Esophagus mucosa (tissue), 1 donor: ENCODE measurements around the gene APOBR. TPM values are rescaled to one million over a fixed set of nuclear protein-coding genes. Genes with fewer than 3 reads are reported as not detected.
"Not testable (repeated sequence)": the region's sequence is repeated elsewhere in the genome, so short reads cannot be mapped to it uniquely, and the experiment has no call there.

Source experiments
- ATAC-seq: fragments of 200-7000 bp; cut with Tn5 transposase; one replicate; pipeline ENCODE4 v1.9.1; 2020
- total RNA-seq: library from RNA; stranded (reverse); gene quantifications from one replicate; pipeline ENCODE4 v1.2.4, GENCODE V29; 2023
- donor health status: DM: yes; HTN: yes; CAD: no.

Gene APOBR, protein sequence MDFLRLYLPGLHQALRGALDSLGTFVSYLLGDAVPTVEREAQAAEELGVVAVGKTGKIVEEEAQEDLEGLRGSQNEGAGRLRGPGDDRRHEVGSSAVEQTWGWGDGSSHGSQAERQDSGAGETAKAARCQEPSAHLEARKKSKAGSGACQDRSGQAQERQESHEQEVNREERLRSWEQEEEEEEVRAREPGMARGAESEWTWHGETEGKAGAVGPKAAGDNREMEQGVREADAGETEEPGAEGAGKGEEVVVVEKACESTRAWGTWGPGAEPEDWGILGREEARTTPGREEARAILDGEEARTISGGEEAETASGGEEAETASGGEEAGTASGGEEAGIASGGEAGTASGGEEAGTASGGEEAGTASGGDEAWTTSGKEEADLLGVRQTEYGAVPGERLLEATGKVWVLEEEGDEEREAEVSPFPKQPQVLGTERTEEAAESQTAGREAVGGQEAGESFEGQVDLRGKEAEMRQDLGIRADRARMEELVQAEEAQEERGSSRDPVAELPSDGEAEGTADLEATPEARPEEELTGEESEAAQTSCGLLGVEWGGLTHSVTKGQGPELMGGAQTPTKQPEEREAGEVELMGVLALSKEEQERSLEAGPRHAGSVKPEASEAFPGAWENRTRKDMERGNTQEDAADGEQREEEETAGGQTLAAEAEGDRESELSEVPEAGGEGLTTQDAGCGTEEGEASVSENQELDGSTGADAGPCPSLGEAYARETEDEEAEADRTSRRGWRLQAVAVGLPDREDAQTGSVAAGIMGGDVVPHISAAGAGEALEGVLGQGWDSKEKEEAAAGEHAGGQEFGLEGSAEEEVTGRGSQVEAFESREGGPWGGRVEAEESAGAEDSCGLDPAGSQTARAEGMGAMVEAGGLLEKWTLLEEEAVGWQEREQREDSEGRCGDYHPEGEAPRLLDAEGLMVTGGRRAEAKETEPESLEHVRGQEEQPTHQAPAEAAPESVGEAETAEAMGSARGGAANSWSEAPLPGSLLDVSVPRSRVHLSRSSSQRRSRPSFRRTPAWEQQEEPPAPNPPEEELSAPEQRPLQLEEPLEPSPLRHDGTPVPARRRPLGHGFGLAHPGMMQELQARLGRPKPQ
- total RNA-seq: 0.36 TPM

DNA sequence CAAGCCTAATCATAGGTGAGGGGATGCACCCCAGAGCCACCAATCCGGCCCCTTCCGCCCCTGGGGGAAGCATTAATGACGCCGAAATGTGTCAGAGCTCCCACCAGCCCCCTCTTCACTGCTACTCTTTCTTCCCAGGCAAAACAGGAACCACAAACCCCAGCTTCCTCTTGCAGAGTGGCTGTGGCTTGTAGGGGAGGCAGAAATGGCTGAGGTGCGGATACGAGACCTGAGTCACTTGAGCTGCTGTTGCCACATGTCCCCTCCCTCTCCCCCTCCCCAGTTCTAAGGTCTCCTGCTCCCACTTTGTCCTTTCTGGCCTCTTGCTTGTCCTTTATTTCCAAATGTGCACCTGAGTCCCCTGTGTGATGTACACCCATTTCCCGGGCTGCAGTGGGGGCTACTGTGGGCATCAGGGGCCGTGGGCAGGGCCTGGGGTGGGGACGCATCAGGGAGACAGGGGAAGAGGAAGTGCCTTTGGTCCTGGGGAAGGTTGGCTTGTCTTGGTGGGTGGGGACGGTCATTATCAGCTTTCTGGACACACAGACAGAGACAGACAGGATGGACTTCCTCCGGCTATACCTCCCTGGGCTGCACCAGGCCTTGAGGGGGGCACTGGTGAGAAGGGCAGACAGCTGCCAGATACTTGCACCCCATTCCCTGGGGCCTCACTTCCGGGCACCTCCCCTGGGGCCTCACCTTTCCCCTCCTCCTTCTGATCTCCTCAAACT, at the start of gene APOBR:
Gene APOBR, plus strand, starts transcription at position 523 of the 731 bp plus-strand sequence. Its CDS starts 39 bp downstream, at position 562.
- peak; percentile 12 for ATAC-seq

DNA sequence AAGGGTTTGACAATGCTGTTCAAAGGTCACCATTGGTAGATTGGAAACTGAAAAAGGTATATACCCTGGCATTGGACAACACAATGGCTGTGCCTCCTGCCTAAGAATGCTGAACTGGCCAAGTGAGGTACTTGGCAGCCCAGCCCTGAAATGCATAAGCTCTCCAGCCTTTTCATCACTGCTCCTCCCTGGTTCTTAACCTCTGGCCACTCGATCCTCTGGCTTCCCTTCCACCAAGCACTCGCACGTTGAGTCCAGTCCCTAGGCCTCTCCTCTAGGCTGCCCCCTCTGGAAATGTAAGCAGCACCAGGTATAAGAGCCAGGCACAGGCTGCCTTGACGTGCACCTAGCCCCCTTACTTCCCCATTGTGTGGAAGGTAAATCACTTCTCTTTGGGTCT, 48.1 kb upstream of the APOBR start:
- ATAC-seq: not testable (repeated sequence)

DNA sequence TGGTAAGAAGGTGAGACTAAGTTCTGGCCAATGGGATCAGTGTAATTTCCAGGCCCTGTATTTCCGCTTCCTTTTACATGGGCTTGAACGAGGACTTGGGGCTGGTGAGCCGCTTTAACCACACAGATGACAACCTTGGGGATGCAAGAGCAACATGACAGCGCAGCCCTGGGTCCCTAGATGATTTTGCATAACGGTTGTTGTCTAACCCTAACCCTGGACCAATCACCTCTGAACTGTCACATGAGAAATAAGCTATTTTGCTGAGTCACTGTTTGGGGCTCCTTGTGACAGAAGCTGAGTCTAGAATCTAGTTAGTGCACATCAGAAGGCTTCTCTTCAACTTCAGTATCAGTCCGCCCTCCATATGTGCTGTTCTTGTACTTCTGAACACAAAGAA, 47.4 kb upstream of the APOBR start:
- ATAC-seq: not testable (repeated sequence)

DNA sequence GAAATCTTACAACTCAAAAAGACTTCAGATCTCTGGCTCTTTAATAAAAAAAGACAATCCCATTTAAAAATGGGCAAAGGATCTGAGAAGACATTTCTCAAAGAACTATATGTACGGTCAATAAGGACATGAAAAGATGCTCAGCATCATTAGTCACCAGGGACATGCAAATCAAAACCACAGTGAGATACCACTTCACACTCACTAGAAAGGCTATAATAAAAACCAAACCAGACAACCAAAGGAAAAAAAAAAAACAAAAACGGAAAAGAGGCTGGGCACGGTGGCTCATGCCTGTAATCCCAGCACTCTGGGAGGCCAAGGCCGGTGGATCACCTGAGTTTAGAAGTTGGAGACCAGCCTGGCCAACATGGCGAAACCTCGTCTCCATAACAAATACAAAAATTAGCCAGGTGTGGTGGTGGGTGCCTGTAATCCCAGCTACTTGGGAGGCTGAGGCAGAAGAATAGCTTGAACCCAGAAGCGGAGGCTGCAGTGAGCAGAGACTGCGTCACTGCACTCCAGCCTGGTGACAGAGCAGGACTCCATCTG, 20.7 kb upstream of the APOBR start:
- no peak for ATAC-seq

DNA sequence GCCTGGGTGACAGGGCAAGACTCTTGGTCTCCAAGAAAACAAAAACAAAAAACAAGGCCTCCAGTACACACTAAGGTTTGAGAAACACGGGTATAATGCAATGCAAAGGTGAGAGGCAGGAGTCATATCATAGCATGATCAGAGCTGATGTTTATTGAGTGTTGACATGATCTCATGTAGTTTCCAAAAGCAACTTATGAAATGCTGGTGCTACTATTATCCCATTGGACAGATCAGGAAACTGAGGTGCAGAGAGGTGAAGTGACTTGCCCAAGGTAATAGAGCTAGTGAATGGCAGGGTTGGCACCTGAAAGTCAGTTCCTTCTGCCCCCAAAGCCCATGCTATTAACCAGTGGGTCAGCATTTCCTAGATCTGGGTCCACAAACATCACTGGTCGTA, 19.2 kb upstream of the APOBR start:
- no peak for ATAC-seq

DNA sequence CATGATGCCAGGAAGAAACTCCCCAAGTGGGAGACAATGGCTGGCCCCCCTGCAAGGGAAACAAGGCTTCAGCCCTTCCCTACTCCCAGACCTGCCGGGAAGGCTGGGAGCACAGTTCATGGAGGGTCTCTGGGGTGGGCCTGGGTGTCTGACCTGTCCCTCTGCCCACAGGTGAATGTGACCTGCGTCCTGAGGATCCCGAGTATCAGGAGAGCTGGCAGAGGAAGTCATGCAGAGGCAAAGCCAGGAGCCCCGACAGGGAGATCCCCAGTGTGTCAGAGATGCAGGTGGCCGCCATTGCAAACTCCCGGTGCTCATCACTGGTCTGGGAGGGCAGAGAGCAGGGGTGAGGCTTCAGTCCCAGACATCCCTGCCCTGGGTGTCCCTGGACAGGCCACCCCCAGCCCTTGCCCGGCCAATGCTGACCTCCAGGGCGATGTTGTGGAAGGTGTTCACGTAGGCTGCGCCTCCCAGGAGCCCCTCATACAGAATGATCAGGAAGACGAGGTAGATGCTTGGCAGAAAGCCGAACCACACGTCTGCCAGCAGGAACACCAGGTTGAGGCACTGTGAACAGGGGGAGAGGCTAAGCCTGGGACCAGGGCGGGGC, 17.0 kb upstream of the APOBR start:
- no peak for ATAC-seq

DNA sequence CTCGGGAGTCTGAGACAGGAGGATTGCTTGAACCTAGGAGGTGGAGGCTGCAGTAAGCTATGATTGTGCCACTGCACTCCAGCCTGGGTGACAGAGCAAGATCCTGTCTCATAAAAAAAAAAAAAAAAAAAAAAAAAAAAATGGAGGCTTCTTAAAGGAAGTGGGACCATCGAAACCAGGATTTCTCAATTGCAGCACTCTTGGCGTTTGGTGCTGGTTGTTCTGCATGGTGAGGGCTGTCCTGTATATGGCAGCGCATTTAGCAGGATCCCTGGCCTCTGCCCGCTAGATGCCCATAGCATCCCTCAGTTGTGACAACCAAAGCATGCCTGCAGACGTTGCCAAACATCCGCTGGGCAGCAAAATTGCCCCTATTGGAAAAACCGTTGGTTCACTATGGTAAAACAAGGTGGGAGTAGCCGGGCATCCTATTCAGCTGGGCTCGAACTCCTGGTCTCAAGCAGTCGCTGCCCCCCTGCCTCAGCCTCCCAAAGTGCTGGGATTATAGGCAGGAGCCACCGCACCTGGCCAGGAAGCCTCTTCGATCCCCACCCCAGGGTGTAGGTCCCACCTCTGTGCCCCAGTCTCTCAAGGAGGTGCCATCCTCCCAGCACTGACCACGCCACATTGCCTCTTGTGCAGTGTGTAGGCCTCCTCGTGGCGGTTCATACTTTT, 15.8 kb upstream of the APOBR start:
- no peak for ATAC-seq

DNA sequence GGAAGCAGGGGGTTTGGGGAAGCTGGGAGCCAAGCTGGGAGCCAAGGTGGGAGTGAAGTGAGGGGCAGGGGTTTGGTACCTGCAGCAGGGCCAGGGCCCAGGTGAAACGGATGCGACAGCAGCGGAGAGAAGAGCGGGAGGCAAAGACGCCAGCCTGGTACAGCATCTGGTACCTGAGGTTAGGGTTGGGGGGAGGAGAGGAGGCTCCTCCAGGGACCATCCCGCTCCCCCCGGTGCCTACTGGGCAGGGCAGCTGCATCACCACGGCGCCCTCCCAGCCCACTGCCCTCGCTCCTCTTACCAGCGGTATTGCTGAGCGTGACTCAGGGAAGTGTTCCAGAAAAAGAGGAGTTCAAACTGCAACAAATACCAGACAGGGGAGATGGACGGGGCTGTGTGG, 12.4 kb upstream of the APOBR start:
- no peak for ATAC-seq

DNA sequence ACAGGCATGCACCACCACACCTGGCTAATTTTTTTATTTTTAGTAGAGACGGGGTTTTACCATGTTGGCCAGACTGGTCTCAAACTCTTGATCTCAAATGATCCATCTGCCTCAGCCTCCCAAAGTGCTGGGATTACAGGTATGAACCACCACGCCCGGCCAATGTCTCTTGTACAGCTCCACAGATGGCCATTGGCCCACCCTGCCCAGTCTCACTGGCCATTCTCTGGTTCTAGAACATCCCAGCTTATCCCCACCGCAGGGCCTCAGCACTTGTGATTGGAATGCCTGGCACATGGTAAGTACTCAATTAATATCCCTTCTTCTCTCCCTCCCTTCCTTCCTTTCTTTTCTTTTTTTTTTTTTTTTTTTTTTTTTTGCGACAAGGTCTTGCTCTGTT, 11.1 kb upstream of the APOBR start:
- ATAC-seq: not testable (repeated sequence)

DNA sequence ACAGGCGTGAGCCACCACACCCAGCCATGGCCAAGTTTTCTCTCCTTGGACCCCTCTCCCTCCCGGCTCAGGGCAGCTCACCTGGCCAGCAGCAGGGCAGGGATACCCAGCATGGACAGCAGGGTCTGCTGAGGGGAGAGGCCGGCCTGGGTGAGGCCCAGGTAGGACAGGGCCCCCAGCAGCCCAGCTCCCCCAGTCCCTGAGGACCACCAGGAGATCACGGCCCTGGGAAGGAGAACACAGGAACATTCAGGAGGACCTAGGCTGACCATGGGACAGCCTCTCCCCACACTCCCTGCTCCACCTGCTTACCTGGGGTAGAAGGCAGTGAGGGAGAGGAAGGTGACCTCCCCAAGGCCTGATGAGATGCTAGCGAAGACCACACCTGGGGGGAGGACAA, 8.2 kb upstream of the APOBR start:
- ATAC-seq: no peak

DNA sequence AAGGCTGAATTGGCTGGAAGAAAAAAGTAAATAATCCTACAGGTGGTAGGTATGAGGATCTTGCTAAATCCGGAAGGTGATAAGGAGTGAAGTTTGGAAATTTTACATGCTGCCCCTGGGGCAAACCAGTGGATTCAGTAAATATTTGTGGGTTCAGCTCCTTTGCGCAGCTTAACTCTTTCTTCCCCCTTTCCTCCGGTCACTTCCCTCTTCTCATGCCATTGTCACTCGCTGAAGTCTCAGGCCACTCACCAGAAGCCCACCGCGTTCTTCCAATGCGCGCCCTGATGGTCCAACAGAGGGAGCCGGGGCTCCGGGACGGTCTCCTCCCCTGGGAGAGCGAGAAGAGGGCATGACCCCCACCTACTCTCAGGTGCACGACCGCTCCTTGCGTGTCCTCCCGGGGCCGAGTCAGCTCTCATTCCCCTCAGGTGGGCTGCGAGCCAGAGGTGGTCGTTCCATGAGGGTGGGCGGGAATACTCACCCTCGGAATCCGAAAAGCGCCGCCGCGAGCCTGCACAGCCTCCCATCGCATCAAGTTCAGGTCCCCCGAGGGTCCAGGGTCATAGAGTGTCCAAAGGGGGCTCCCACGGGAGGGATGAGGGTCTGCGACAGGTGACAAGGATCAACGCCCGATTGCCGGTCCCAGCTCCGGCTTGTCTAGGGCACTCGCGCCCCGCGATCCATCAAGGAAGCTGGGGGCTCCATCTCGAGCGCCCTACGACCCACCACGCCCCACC, 3.0 kb upstream of the APOBR start:
- ATAC-seq: peak; percentile 10

DNA sequence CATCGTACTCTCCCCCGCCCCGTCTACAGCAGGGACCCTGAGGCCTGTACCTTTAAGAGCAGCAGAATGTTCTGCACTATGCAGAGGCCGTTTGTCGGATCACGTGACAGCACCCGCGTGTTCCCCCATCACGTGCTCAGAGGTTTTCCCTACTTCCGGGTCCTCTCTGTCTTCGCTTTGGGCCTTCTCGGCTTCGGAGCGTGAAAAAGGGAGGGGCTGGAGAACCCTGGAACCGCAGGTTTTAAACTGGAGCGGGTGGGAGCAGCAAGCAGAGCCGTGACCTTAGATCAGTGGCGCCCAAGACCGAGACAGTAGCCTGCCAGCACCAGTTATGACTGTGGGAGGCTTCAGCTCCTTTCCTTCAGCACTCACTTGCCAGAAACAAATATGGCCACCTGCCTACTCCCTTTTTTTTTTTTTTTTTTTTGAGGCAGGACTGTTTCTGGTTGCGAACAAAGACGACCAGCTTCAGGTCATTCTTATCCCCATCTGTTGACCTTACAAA, 2.4 kb upstream of the APOBR start, which contains the start of gene CLN3:
Gene CLN3, minus strand, starts transcription at position 105 of the 505 bp plus-strand sequence. CDS start 315 bp downstream, outside the sequence.
- ATAC-seq: peak; percentile 92

DNA sequence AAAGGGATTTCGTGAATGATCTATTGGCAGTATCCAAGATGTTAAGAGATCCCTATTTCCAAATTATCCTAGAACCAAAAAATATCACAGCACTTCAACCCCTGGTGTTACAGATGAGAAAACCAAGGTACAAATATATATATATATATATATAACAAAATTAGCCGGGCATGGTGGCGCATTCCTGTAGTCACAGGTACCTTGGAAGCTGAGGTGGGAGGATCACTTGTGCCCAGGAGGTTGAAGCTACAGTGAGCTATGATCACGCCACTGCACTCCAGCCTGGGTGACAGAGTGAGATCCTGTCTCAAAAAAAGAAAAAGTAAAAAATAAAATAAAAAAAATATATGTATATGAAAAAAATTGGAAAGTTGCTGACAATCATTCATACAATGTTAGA, 1.9 kb upstream of the APOBR start:
- no peak for ATAC-seq

DNA sequence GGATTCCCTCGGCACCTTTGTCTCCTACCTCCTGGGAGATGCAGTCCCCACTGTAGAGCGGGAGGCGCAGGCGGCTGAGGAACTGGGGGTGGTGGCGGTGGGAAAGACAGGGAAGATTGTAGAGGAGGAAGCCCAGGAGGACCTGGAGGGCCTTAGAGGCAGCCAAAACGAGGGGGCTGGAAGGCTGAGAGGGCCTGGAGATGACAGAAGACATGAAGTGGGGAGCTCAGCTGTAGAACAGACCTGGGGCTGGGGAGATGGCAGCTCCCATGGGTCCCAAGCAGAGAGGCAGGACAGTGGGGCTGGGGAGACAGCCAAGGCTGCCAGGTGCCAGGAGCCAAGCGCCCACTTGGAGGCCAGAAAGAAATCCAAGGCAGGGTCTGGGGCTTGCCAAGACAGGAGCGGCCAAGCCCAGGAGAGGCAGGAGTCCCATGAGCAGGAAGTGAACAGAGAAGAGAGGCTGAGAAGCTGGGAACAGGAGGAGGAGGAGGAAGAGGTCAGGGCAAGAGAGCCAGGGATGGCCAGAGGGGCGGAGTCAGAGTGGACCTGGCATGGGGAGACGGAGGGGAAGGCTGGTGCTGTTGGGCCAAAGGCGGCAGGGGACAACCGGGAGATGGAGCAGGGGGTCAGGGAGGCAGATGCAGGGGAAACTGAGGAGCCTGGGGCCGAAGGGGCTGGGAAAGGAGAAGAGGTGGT, 803 bp downstream of the APOBR start:
- ATAC-seq: no peak

DNA sequence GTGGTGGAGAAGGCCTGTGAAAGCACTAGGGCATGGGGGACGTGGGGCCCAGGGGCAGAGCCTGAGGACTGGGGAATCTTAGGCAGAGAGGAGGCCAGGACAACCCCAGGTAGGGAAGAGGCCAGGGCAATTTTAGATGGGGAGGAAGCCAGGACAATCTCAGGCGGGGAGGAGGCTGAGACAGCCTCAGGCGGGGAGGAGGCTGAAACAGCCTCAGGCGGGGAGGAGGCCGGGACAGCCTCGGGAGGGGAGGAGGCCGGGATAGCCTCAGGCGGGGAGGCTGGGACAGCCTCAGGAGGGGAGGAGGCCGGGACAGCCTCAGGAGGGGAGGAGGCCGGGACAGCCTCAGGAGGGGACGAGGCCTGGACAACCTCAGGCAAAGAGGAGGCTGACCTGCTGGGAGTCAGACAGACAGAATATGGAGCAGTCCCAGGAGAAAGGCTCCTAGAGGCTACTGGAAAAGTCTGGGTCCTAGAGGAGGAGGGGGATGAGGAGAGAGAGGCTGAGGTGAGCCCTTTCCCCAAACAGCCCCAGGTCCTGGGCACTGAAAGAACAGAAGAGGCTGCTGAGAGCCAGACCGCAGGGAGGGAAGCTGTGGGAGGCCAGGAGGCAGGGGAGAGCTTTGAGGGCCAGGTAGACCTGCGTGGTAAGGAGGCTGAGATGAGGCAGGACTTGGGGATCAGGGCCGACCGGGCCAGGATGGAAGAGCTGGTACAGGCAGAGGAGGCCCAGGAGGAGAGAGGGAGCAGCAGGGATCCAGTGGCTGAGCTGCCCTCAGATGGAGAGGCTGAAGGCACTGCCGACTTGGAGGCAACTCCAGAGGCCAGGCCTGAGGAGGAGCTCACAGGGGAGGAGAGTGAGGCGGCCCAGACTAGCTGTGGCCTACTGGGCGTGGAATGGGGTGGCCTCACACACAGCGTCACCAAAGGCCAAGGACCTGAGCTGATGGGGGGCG, 1.6 kb downstream of the APOBR start:
- ATAC-seq: no peak

DNA sequence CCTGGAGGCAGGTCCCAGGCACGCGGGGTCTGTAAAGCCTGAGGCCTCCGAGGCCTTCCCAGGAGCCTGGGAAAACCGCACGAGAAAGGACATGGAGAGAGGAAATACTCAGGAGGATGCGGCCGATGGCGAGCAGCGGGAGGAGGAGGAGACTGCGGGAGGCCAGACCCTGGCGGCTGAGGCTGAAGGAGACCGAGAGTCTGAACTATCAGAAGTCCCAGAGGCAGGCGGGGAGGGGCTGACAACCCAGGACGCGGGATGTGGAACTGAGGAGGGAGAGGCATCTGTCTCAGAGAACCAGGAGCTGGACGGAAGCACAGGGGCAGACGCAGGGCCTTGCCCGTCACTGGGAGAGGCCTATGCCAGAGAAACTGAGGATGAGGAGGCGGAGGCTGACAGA, 2.4 kb downstream of the APOBR start:
- ATAC-seq: no peak

DNA sequence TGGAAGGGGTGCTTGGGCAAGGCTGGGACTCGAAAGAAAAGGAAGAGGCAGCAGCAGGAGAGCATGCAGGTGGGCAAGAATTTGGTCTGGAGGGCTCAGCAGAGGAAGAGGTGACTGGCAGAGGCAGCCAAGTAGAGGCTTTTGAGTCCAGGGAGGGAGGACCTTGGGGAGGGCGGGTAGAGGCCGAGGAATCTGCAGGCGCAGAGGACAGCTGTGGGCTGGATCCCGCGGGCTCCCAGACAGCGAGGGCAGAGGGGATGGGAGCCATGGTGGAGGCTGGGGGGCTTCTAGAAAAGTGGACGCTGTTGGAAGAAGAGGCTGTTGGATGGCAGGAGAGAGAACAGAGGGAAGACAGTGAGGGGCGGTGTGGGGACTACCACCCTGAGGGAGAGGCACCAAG, 2.9 kb downstream of the APOBR start:
- ATAC-seq: no peak
